PFSK-1 (cell line): Measurements from ENCODE around the gene AKR1D1.

ENCODE experiments used
- FOXP2 ChIP-seq: optimal IDR thresholded peaks from 2 replicates; pipeline ENCODE3; 2011; ENCODE audit warnings: borderline replicate concordance, control low read depth, inconsistent platforms; ENCODE audit not compliant: insufficient read depth; ENCODE audit errors: extremely low read length, extremely low read depth
- POLR2AphosphoS5 ChIP-seq: IDR thresholded peaks from 2 replicates; pipeline ENCODE4 v1.6.1; 2012; ENCODE audit warnings: low read depth, mild to moderate bottlenecking, control low read depth, low read length, moderate library complexity
- REST ChIP-seq, 2 experiments: IDR thresholded peaks; 2 replicates each; pipeline versions ENCODE4 v1.6.1 to v1.8.0; 2011 to 2012; ENCODE audit warnings: low read depth in 2 of 2, low read length in 2 of 2, control low read depth in 1 of 2, inconsistent platforms in 1 of 2, mild to moderate bottlenecking in 1 of 2, moderate library complexity in 1 of 2; ENCODE audit not compliant: insufficient read depth in 1 of 2
- SIN3A ChIP-seq: IDR thresholded peaks from 2 replicates; pipeline ENCODE4 v1.6.1; 2012; ENCODE audit warnings: mild to moderate bottlenecking, low read length, moderate library complexity, borderline replicate concordance; ENCODE audit not compliant: insufficient read depth
- TAF1 ChIP-seq: IDR thresholded peaks from 2 replicates; pipeline ENCODE4 v1.6.1; 2012; ENCODE audit warnings: low read length, control low read depth, borderline replicate concordance; ENCODE audit not compliant: insufficient read depth

AKR1D1 gene

GRCh38 chr7:138158739-138159528, 82.7 kb downstream of the AKR1D1 start:
- TF ChIP-seq REST (IDR thresholded peaks at IDR 0.05; ENCODE audit: insufficient read depth in 1 of 2, low read depth in 2 of 2, low read length in 2 of 2) (no peak), FOXP2 (no peak), POLR2AphosphoS5 (no peak), TAF1 (no peak), SIN3A (no peak)

GRCh38 chr7:138161600-138162081, 85.4 kb downstream of the AKR1D1 start:
- no peak for TF ChIP-seq TAF1
- TF ChIP-seq REST (IDR thresholded peaks at IDR 0.05; ENCODE audit: insufficient read depth in 1 of 2, low read depth in 2 of 2, low read length in 2 of 2): no peak
- TF ChIP-seq SIN3A: no peak
- no peak for TF ChIP-seq FOXP2
- no peak for TF ChIP-seq POLR2AphosphoS5

- TF ChIP-seq POLR2AphosphoS5 (no peak), SIN3A (no peak), TAF1 (no peak), FOXP2 (no peak), REST (IDR thresholded peaks at IDR 0.05; ENCODE audit: insufficient read depth in 1 of 2, low read depth in 2 of 2, low read length in 2 of 2) (no peak)
Measured at GRCh38 chr7:138162236-138162635, 86.0 kb downstream of the AKR1D1 start.

GRCh38 chr7:138163800-138164199, 87.5 kb downstream of the AKR1D1 start:
- TF ChIP-seq REST (IDR thresholded peaks at IDR 0.05; ENCODE audit: insufficient read depth in 1 of 2, low read depth in 2 of 2, low read length in 2 of 2) (no peak), SIN3A (no peak), FOXP2 (no peak), POLR2AphosphoS5 (no peak), TAF1 (no peak)

GRCh38 chr7:138164804-138165203, 88.5 kb downstream of the AKR1D1 start:
- TF ChIP-seq TAF1 (no peak), REST (IDR thresholded peaks at IDR 0.05; ENCODE audit: insufficient read depth in 1 of 2, low read depth in 2 of 2, low read length in 2 of 2) (no peak), SIN3A (no peak), POLR2AphosphoS5 (no peak), FOXP2 (no peak)
